Measurements from ENCODE around the gene TREM1.
"Not testable (repeated sequence)": the region's sequence is repeated elsewhere in the genome, so short reads cannot be mapped to it uniquely, and the experiment has no call there.

Gene TREM1

DNA sequence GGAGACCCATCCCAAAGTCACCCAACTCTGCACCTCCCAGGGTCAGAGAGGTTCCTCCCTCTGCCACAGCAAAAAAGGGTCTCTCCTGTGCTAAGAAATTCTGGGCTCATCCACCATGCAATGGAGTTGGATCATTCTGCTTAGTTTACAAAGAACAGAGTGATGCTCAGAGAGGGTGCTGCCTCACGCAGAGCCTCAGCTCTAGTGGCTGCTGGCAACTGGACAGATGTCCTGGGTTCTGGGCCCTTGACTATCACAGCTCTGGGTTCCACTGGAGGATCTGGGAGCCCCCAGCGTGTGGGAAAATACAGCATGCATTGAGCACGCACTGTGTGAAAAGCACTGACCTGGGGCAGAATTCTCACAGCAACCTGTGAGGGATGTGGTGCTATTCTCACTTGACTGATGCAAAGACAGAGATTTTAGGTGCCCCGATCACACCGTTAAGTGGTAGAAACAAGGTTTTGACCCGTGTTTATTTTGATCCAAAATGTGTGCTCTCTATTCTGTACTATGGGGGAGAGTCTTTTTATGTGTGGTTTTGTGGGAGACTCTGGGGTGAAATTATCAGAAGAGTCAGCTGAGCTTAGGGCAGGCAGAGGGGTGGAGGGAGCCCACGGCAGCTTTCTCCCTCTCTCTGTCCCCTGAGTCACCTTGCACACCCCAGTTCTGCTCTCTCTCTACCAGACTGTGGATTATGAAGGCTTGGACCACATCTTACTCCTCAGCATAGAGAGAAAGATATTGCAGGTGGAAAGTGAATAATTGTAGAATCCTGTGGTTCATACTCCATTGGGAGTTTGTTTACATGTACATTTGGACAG is 38.4 kb downstream of the TREM1 start:
- no peak overlapping the region for H3K9ac ChIP-seq (ENCODE audit: insufficient read length, low read depth)
- H3K4me1 ChIP-seq (ENCODE audit: insufficient read depth, insufficient read length), result no peaks in the 10 kb centered on the region
- DNase-seq (ENCODE audit: low read depth, low spot score), result no peak
- TF ChIP-seq YY1 (IDR thresholded peaks at IDR 0.05; ENCODE audit: insufficient read depth, insufficient read length) (no peak), ZNF274 (IDR thresholded peaks at IDR 0.05; ENCODE audit: low read depth, low read length) (no peak), SUZ12 (IDR thresholded peaks at IDR 0.05; ENCODE audit: extremely low read depth, insufficient read depth, insufficient read length) (no peak)
- no peaks in the 10 kb centered on the region for H3K36me3 ChIP-seq (ENCODE audit: insufficient read depth, insufficient read length, low read length)
- no peaks in the 10 kb centered on the region for H3K9me3 ChIP-seq (ENCODE audit: insufficient read depth, low read length)
- H3K4me3 ChIP-seq (ENCODE audit: insufficient read length, low read depth), result no peak overlapping the region
- no peaks in the 10 kb centered on the region for H3K27me3 ChIP-seq (ENCODE audit: insufficient read depth, insufficient read length)

- Histone ChIP-seq H3K4me3 (ENCODE audit: insufficient read length, low read depth) (no peak overlapping the region), H3K4me1 (ENCODE audit: insufficient read depth, insufficient read length) (no peaks in the 10 kb centered on the region), H3K36me3 (ENCODE audit: insufficient read depth, insufficient read length, low read length) (no peaks in the 10 kb centered on the region), H3K27me3 (ENCODE audit: insufficient read depth, insufficient read length) (no peaks in the 10 kb centered on the region), H3K9ac (ENCODE audit: insufficient read length, low read depth) (no peak overlapping the region), H3K9me3 (ENCODE audit: insufficient read depth, low read length) (no peaks in the 10 kb centered on the region)
- DNase-seq (ENCODE audit: low read depth, low spot score), result no peak
- TF ChIP-seq YY1 (IDR thresholded peaks at IDR 0.05; ENCODE audit: insufficient read depth, insufficient read length) (no peak), ZNF274 (IDR thresholded peaks at IDR 0.05; ENCODE audit: low read depth, low read length) (no peak), SUZ12 (IDR thresholded peaks at IDR 0.05; ENCODE audit: extremely low read depth, insufficient read depth, insufficient read length) (no peak)
Observed at GRCh38 chr6:41247288-41247865, 39.1 kb downstream of the TREM1 start.

- not testable (repeated sequence) for H3K27me3 ChIP-seq (ENCODE audit: insufficient read depth, insufficient read length); DNase-seq (ENCODE audit: low read depth, low spot score); H3K4me3 ChIP-seq (ENCODE audit: insufficient read length, low read depth); H3K9me3 ChIP-seq (ENCODE audit: insufficient read depth, low read length); H3K4me1 ChIP-seq (ENCODE audit: insufficient read depth, insufficient read length); H3K9ac ChIP-seq (ENCODE audit: insufficient read length, low read depth); H3K36me3 ChIP-seq (ENCODE audit: insufficient read depth, insufficient read length, low read length)
Observed at GRCh38 chr6:41246529-41246928, 40.0 kb downstream of the TREM1 start.

- Histone ChIP-seq H3K4me3 (ENCODE audit: insufficient read length, low read depth) (peak overlapping the region; percentile 26), H3K4me1 (ENCODE audit: insufficient read depth, insufficient read length) (no peaks in the 10 kb centered on the region), H3K27me3 (ENCODE audit: insufficient read depth, insufficient read length) (no peaks in the 10 kb centered on the region), H3K9me3 (ENCODE audit: insufficient read depth, low read length) (no peaks in the 10 kb centered on the region), H3K36me3 (ENCODE audit: insufficient read depth, insufficient read length, low read length) (no peaks in the 10 kb centered on the region), H3K9ac (ENCODE audit: insufficient read length, low read depth) (no peak overlapping the region)
- TF ChIP-seq ZNF274 (IDR thresholded peaks at IDR 0.05; ENCODE audit: low read depth, low read length), result no peak
- no peak for TF ChIP-seq SUZ12 (IDR thresholded peaks at IDR 0.05; ENCODE audit: extremely low read depth, insufficient read depth, insufficient read length)
- TF ChIP-seq YY1 (IDR thresholded peaks at IDR 0.05; ENCODE audit: insufficient read depth, insufficient read length), result no peak
- peak; percentile 30 for DNase-seq (ENCODE audit: low read depth, low spot score)
Observed at GRCh38 chr6:41239467-41240159, 46.9 kb downstream of the TREM1 start.

- Histone ChIP-seq H3K9me3 (ENCODE audit: insufficient read depth, low read length) (no peaks in the 10 kb centered on the region), H3K9ac (ENCODE audit: insufficient read length, low read depth) (no peak overlapping the region), H3K4me3 (ENCODE audit: insufficient read length, low read depth) (no peak overlapping the region), H3K4me1 (ENCODE audit: insufficient read depth, insufficient read length) (no peaks in the 10 kb centered on the region), H3K27me3 (ENCODE audit: insufficient read depth, insufficient read length) (no peaks in the 10 kb centered on the region), H3K36me3 (ENCODE audit: insufficient read depth, insufficient read length, low read length) (no peaks in the 10 kb centered on the region)
- TF ChIP-seq YY1 (IDR thresholded peaks at IDR 0.05; ENCODE audit: insufficient read depth, insufficient read length) (no peak), SUZ12 (IDR thresholded peaks at IDR 0.05; ENCODE audit: extremely low read depth, insufficient read depth, insufficient read length) (no peak)
- DNase-seq (ENCODE audit: low read depth, low spot score), result no peak
Observed at GRCh38 chr6:41237128-41237527, 49.4 kb downstream of the TREM1 start.

GRCh38 chr6:41236276-41236675 is 50.2 kb downstream of the TREM1 start:
- DNase-seq (ENCODE audit: low read depth, low spot score), result no peak
- Histone ChIP-seq H3K4me3 (ENCODE audit: insufficient read length, low read depth) (no peak overlapping the region), H3K4me1 (ENCODE audit: insufficient read depth, insufficient read length) (no peaks in the 10 kb centered on the region), H3K36me3 (ENCODE audit: insufficient read depth, insufficient read length, low read length) (no peaks in the 10 kb centered on the region), H3K27me3 (ENCODE audit: insufficient read depth, insufficient read length) (no peaks in the 10 kb centered on the region), H3K9me3 (ENCODE audit: insufficient read depth, low read length) (no peaks in the 10 kb centered on the region), H3K9ac (ENCODE audit: insufficient read length, low read depth) (no peak overlapping the region)
- no peak for TF ChIP-seq ZNF274 (IDR thresholded peaks at IDR 0.05; ENCODE audit: low read depth, low read length)

- no peak for DNase-seq (ENCODE audit: low read depth, low spot score)
- no peak overlapping the region for H3K9ac ChIP-seq (ENCODE audit: insufficient read length, low read depth)
- H3K4me3 ChIP-seq (ENCODE audit: insufficient read length, low read depth), result no peak overlapping the region
- H3K36me3 ChIP-seq (ENCODE audit: insufficient read depth, insufficient read length, low read length), result no peaks in the 10 kb centered on the region
- no peaks in the 10 kb centered on the region for H3K27me3 ChIP-seq (ENCODE audit: insufficient read depth, insufficient read length)
- no peaks in the 10 kb centered on the region for H3K9me3 ChIP-seq (ENCODE audit: insufficient read depth, low read length)
- TF ChIP-seq YY1 (IDR thresholded peaks at IDR 0.05; ENCODE audit: insufficient read depth, insufficient read length) (no peak), ZNF274 (IDR thresholded peaks at IDR 0.05; ENCODE audit: low read depth, low read length) (no peak), SUZ12 (IDR thresholded peaks at IDR 0.05; ENCODE audit: extremely low read depth, insufficient read depth, insufficient read length) (no peak)
- no peaks in the 10 kb centered on the region for H3K4me1 ChIP-seq (ENCODE audit: insufficient read depth, insufficient read length)
Observed at GRCh38 chr6:41232667-41233066, 53.8 kb downstream of the TREM1 start.
